Stimulated activated CD4-positive, alpha-beta T cell treated with anti-CD3 and anti-CD28 coated beads, Interleukin-2, amount 100 ng/mL, for 24 hours (primary cell): ENCODE data around the gene KRTAP5-1.

Source experiments
- DNase-seq, 2 donors: peaks; one replicate each; pipeline ENCODE4 v3.0.0-alpha.2; 2020

KRTAP5-1 gene

GRCh38 chr11:1558775-1559110 is 26.3 kb downstream of the KRTAP5-1 start:
- no peak for DNase-seq

- no peak for DNase-seq
Measured at GRCh38 chr11:1557904-1558774, 26.9 kb downstream of the KRTAP5-1 start.

DNA sequence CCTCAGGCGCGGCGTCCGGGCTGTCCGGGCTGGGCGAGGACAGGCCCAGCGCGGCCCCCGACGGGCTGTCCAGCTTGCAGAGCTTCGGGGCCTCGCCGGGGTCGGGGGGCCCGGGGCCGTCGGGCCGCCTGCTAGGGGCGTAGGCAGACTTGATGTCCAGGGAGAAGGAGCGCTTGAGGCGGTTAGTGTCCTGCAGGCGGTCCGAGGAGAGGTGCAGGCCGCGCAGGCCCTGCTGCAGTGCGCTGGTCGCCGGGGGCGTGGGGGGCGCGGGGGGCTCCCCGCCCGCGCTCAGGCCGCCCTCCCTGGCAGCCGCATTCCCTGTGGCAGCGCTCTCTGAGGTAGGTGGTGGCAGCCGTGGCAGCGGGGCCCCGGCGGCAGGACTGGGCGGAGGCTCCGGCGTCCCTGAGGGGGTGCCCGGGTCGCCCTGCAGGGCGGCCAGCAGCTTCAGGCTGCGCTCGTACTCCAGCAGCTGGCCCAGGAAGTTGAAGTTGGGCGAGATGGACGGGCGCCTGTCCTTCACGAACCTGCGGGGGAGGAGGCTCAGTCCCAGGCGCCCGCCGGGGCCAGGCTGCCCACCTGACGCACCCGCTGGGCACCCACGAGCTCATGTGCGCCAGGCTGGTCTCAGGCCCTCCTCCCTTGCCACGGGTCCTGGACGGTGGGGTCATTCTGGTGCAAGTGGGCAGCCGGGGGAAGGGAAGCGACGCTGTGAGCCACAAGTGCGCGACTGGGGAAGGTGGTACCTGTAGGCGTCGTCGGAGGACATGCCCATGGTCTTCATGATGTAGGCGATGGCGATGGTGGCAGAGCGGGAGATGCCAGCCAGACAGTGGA is 27.8 kb downstream of the KRTAP5-1 start:
- DNase-seq = no peak

- DNase-seq = no peak
Measured at GRCh38 chr11:1556278-1556902, 28.7 kb downstream of the KRTAP5-1 start.

- no peak for DNase-seq
Measured at GRCh38 chr11:1555713-1556153, 29.4 kb downstream of the KRTAP5-1 start.

DNA sequence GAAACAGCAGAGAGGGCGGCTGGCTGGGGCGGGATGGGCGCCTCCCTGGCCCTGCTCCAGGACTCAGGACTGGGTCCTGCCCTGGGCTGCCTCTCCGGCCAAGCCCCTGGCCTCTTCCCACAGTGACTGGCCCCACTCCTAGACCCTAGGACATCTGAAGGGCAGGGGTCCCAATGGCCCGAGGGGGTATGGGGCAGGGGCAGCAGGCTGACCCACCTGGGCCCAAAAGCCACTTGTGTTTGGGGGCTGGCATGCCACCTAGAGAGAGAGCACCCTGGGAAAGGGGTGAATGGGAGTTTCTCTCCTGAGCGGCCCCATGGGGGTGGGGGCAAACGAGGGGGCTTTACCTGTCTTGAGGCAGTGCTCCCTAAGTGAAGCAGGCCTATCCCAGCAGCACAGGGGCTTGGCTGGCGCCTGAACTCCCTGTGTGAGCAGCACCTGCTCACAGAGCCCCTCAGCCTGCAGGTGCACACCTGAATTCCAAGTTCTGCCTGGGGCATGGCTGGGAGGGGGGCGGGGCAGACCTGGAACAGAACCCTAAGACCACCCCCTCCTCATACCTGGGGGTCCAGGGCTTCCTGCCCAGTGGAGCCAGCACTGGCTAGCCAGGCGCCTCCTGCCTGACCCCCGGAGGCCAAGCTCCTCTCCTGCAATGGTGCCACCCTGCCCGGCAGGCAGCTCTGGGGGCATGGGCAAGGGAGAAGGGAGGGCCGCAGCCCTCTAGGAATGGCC is 29.9 kb downstream of the KRTAP5-1 start:
- no peak for DNase-seq

DNA sequence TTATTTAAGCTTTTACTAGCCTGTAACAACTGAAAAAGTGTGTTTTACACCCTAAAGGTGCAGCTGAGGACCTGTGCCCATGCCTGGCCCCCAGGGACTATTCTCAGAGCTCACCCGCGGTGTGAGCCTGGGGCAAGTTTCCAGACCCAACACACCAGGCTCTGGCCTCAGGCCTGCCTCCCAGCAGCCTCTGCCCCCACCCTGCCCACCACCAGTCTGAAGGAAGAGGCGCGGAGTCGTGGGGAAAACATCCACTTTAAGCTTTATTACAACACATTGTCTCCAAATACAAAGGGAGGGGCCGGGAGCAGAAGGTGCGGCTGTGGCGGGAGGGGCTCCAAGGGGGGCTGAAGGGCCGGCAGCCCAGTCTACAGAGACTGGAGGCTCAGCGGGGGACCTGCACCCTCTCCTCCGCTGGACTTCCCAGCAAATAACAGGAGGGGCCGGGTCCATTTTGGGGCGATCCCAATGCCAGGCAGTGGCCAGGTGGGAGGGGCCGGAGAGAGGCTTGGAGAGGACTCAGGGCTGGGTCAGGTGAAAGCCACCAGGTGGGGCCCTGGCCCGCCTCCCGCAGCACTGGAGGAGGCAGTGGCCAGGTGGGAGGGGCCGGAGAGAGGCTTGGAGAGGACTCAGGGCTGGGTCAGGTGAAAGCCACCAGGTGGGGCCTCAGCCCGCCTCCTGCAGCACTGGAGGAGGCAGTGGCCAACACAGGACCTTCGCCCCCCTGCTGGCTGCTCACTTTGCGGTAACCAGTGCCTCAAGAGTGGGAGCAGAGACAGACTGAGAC is 31.1 kb downstream of the KRTAP5-1 start:
- no peak for DNase-seq

DNA sequence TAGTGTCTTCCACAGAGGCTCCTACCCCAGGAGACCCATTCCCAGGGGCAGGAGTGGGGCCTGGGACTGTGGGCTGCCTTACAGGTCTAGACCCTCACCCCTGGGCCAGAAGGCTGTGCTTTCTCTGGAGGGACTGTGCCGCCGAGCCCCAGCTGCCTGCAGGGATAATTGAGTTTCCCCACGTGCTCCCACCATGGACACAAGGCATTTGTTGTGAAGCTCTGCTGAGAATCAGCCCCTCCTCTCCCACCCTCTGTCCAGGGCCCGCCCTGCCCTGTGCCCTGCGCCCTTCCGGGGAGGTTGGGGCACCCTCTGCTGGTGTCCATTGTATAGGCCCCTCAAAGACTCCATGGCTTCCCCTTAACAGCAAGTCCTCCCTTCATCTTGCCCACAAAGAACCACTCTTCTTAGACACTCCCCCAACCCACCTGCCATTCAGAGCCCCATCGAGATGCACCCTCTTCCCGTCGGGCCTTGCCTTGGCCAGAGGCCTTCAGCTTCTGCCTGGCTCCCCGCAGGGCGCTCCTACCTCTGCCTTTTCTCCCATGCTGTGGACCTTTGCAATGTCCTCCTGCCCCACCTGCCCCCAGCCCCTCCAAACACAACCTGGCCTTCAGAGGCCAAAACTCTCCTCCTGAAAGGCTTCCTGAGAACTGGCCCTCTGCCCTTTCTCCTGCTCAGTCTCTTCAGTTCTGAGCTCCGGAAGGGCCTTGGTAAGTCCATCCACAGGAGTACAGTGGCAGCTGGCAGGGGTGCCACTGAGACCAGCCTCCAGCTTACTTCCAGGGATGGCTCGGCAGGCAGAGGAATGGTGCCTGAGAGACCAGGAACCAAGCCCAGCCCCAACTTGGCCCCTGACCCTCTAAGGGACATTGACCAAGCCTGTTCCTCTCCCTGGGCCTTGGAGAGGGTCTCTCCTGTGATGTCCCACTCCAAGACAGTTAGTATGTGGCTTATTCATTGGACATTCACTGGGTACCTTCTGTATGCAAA is 35.4 kb downstream of the KRTAP5-1 start:
- no peak for DNase-seq

- DNase-seq = no peak
Measured at GRCh38 chr11:1548221-1549070, 36.6 kb downstream of the KRTAP5-1 start.

- DNase-seq = no peak
Measured at GRCh38 chr11:1547467-1548098, 37.5 kb downstream of the KRTAP5-1 start.

DNA sequence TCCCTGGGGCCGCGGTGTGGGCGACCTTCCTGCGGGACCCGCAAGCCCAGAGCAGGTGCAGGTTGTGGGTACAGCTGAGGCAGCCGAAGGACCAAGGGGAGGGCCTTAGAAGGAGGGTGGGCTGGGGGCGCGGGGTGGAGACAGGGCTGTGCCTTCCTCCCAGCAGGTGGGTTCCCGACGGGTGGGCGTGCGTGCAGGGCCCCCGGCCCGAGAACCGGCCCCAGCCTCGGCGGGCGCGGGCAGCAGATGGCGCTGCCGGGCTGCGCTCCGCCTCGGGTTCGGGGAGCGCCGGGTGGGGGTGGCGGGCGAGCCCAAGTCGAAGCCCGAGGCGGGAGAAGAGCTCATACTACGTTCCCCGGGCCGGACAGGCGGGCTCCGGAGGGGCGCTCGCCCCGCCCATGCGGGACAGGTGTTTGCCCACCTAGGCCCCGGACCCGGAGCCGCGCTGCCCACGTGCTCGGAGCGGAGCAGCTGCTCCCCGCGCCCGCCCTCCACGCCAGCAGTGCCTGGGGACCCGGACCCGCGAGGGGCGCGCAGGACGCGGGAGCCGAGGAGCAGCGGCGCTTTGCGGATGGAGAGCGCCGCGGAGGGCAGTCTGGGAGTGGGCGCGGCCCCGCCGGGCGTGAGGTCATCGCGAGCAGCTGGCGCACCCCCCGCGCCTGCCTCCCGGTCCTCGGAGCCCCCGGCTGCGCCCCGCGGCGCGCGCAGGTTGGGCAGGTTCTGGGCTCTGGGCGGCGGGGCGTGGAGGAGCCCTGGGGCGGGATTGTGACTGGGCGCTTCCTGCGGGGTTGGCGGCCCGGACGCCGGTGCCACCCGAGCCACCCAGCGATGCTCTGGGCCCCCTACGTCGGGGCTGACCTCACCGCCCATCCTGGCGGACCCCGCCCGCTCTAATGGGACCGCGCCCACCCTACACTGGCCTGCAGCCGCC is 38.3 kb downstream of the KRTAP5-1 start:
- peak; percentile 53 to 59 for DNase-seq

DNA sequence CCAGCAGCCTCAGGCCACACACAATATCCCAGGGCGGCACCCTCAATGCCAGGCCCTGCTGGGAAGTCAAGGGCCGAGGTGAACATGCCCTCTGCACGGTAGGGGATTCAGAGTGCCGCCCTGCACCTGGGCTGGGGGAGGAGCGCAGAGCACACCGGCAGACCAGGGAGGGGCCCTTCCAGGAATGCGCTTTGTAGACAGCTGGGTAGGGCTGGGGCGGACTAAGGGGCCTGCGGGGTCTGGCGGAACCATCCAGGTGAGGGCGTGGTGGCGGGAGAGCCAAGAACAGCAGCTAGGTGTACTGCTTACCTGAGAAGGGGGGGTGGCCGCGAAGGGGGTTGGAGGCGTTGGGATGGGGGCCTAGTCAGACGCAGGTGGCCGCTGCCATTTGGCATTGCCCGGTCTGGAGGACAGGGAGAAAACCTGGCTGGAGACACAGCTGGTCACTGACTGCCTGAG is 39.0 kb downstream of the KRTAP5-1 start:
- no peak for DNase-seq

DNA sequence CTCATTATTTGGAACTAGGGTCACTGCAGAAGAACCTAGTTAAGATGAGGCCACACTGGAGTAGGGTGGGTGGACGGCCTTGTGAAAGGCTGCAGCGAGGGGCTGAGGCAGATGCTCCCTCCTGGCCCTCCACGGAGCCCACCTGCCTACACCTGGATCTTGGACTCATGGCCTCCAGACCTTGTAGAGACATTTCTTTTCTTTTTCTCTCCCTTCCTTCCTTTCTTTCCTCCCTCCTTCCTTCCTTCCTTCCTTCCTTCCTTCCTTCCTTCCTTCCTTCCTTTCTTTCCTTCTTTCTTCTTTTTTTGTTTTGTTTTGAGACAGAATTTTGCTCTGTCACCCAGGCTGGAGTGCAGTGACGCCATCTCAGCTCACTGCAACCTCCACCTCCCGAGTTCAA is 39.7 kb downstream of the KRTAP5-1 start:
- DNase-seq = no peak

GRCh38 chr11:1544536-1544935 is 40.5 kb downstream of the KRTAP5-1 start:
- DNase-seq = no peak

GRCh38 chr11:1543606-1544263 is 41.3 kb downstream of the KRTAP5-1 start:
- no peak for DNase-seq

DNA sequence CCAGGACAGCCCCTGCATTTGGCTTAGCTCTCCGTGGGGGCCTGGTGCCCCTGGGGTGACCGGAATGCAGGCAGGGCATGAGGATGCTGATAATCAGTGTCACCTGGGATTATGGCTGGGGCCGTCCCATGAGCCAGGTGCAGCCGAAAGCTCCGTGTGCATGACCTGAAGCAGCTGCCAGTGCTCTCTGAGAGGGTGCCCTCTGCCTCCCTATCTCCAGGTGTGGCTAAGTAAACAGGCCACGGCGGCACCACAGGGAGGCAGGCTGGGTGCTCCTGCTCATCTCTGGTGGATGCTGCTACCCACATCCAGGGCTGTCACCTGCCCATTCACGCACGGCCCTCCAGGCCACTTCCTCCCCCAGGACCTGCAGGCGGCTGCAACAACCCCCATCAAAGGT is 42.8 kb downstream of the KRTAP5-1 start:
- DNase-seq = no peak

DNA sequence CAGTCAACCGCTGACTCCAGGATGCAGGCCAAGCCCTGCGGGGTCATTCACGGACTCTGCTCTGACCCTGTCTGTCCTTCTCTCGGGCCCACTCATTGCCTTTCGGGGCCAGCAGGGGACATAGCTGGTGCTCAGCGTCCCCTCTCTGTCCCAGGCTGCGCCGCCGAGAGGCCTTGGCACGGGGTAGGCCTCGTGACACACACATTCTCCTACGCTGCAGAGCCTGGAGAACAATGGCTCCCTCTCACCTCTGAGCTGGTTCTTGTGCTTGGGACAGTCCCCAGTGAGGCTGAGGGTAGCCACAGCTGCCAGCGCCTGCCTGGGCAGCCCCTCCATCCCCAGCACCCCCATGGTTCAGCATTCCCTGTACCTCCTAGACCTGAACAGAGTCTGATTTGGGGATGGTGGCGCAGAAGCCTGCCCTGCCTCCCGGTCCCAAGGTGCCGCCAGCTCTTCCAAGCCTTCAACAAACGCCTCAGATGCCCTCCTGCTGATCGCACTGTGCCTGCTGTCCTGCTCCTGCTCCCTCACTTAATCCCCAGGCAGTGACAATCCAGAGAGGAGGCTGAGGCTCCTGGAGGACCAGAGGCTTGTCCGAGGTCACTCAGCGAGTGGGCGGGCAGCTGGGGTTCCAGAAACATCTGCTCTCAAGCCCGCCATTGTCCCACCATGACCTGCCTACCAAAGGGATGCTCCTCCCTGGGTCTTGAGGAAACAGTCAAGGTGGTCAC is 43.4 kb downstream of the KRTAP5-1 start:
- no peak for DNase-seq
